SK-N-MC (cell line): ENCODE results near the gene SLC16A4.
A peak's percentile ranks its signal among the peaks of the same experiment; 100 is the strongest.

ENCODE experiments used
- DNase-seq: peaks from one replicate; pipeline ENCODE4 v3.0.0-alpha.2; 2011; ENCODE audit warnings: low read depth, low spot score
- H3K27ac ChIP-seq: fragments of 200-600 bp; sonication (generic); 2 replicates; pipeline ENCODE4 v1.5.1; 2016; ENCODE audit warnings: mixed run types
- H3K36me3 ChIP-seq: fragments of 200-600 bp; sonication (generic); 2 replicates; pipeline ENCODE4 v1.6.1; 2017; ENCODE audit warnings: antibody characterized with exemption, low read length, mixed read lengths; ENCODE audit not compliant: insufficient read depth
- H3K4me3 ChIP-seq: fragments of 200-600 bp; sonication (generic); 2 replicates; pipeline ENCODE4 v1.5.1; 2016
- H3K9ac ChIP-seq: fragments of 200-600 bp; sonication (generic); 2 replicates; pipeline ENCODE4 v1.8.0; 2017; ENCODE audit warnings: mixed run types, mixed read lengths; ENCODE audit not compliant: insufficient read length
- H3K9me3 ChIP-seq: fragments of 200-600 bp; sonication (generic); 2 replicates; pipeline ENCODE4 v1.6.1; 2017; ENCODE audit warnings: low read depth, mild to moderate bottlenecking, antibody characterized with exemption, low read length, moderate library complexity, mixed read lengths
- EZH2 ChIP-seq: fragments of 200-600 bp; sonication (generic); IDR thresholded peaks from one replicate; pipeline ENCODE4 v1.6.1; 2017; ENCODE audit warnings: antibody characterized with exemption
- FOXP2 ChIP-seq: optimal IDR thresholded peaks from 2 replicates; pipeline ENCODE3; 2011; ENCODE audit warnings: mild to moderate bottlenecking, moderate library complexity; ENCODE audit not compliant: insufficient read depth; ENCODE audit errors: extremely low read length, control extremely low read depth
- POLR2AphosphoS5 ChIP-seq: IDR thresholded peaks from 2 replicates; pipeline ENCODE4 v1.6.1; 2012; ENCODE audit warnings: mild to moderate bottlenecking, low read depth, low read length, borderline replicate concordance

Gene SLC16A4

DNA sequence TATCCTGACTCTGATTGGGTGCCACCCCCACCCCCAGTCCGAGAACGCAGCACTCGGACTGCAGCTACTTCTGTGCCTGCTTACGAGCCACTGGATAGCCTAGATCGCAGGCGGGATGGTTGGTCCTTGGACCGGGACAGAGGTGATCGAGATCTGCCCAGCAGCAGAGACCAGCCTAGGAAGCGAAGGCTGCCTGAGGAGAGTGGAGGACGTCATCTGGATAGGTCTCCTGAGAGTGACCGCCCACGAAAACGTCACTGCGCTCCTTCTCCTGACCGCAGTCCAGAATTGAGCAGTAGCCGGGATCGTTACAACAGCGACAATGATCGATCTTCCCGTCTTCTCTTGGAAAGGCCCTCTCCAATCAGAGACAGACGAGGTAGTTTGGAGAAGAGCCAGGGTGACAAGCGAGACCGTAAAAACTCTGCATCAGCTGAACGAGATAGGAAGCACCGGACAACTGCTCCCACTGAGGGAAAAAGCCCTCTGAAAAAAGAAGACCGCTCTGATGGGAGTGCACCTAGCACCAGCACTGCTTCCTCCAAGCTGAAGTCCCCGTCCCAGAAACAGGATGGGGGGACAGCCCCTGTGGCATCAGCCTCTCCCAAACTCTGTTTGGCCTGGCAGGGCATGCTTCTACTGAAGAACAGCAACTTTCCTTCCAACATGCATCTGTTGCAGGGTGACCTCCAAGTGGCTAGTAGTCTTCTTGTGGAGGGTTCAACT lies 49.5 kb downstream of the SLC16A4 start:
- TF ChIP-seq FOXP2 (no peak), POLR2AphosphoS5 (no peak), EZH2 (no peak)
- Histone ChIP-seq H3K9ac (peak overlapping the region; percentile 98), H3K27ac (no peak overlapping the region), H3K4me3 (peak overlapping the region; percentile 96), H3K36me3 (peaks cover 59% of the 10 kb centered on the region), H3K9me3 (no peaks in the 10 kb centered on the region)
- no peak for DNase-seq

DNA sequence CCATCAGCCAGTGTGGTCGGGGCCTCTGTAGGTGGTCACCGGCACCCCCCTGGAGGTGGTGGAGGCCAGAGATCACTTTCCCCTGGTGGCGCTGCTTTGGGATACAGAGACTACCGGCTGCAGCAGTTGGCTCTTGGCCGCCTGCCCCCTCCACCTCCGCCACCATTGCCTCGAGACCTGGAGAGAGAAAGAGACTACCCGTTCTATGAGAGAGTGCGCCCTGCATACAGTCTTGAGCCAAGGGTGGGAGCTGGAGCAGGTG lies 50.7 kb downstream of the SLC16A4 start:
- no peak for TF ChIP-seq EZH2
- no peak for TF ChIP-seq POLR2AphosphoS5
- no peak for TF ChIP-seq FOXP2
- no peak for DNase-seq
- Histone ChIP-seq H3K36me3 (peaks cover 52% of the 10 kb centered on the region), H3K27ac (no peak overlapping the region), H3K9me3 (peaks cover 4% of the 10 kb centered on the region; the same call in 1 of the 2 replicates), H3K4me3 (peak overlapping the region; percentile 96), H3K9ac (peak overlapping the region; percentile 98)

DNA sequence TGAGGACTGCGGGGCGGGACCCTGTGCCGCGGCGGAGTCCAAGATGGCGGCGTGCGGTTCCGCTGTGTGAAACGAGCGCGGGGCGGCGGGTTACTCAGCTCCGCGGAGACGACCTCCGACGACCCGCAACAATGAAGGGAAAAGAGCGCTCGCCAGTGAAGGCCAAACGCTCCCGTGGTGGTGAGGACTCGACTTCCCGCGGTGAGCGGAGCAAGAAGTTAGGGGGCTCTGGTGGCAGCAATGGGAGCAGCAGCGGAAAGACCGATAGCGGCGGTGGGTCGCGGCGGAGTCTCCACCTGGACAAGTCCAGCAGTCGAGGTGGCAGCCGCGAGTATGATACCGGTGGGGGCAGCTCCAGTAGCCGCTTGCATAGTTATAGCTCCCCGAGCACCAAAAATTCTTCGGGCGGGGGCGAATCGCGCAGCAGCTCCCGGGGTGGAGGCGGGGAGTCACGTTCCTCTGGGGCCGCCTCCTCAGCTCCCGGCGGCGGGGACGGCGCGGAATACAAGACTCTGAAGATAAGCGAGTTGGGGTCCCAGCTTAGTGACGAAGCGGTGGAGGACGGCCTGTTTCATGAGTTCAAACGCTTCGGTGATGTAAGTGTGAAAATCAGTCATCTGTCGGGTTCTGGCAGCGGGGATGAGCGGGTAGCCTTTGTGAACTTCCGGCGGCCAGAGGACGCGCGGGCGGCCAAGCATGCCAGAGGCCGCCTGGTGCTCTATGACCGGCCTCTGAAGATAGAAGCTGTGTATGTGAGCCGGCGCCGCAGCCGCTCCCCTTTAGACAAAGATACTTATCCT lies 51.2 kb downstream of the SLC16A4 start:
- Histone ChIP-seq H3K9me3 (peaks cover 4% of the 10 kb centered on the region; the same call in 1 of the 2 replicates), H3K9ac (peak overlapping the region; percentile 98), H3K27ac (peak overlapping the region; percentile 91), H3K4me3 (peak overlapping the region; percentile 96), H3K36me3 (peaks cover 46% of the 10 kb centered on the region)
- TF ChIP-seq FOXP2 (no peak), POLR2AphosphoS5 (peak; percentile 90)
- no peak for DNase-seq

DNA sequence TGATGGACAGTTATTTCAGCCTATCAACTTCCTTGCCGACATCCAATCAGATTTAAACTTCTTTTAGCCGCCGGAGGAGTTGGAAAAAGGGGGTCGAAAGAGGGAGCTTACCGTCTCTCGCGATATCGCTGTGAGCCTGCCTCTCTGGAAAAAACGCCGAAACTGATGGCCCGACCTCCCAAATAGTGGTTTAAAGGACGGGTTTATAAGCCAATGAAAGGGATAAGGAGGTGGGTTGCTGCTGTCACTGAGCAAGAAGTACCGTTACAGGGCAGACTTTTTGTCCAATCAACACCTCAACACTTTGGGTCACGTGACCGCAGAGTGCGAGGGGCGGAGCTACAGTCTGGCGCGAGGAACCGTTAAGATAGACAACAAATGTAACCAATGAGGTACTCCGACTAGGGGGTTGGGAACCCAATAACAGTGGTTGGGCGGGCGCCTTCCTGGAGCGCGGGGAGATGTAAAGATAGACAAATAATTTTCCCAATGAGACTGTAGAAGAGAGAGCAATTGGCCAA lies 51.9 kb downstream of the SLC16A4 start, which contains the start of gene RBM15:
RBM15 (plus strand) TSS at position 492 of the 521 bp plus-strand sequence; CDS start at position 521, 29 bp downstream.
- Histone ChIP-seq H3K4me3 (peak within 1 kb of the TSS; percentile 96), H3K36me3 (peaks cover 40% of the 10 kb centered on the region), H3K27ac (peak within 1 kb of the TSS; percentile 95), H3K9me3 (peaks cover 4% of the 10 kb centered on the region; the same call in 1 of the 2 replicates), H3K9ac (peak within 1 kb of the TSS; percentile 98)
- TF ChIP-seq FOXP2 (no peak), POLR2AphosphoS5 (no peak)
- peak; percentile 100 for DNase-seq

DNA sequence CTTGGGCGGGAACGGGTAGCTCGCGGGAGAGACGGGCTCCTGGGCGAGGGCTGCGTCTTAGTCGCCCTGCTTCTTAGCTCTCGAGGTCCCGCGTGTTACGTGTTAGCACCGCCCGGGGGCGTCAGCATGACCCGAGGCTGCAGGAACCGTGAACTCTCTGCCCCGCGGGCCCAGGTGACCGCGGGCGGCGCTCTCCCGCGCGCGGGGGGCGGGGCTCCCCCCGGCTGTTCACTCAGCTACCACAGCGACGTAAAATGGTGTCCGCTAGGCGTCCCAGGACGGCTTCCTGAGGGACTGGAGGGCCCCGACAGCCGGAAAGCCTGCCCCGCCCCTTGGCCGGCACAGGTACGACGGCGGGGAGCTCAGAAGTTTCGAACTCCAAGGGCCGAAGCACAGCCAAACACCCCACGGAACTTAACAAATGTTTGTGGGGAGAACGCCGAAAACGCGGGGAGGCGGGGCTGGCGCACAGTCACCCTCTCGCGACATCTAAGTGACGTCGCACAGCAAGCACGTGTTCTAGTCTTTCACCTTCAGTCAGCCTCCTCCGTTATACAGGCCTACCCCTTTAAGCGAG lies 52.4 kb downstream of the SLC16A4 start:
- H3K9ac ChIP-seq = peak overlapping the region; percentile 88
- peak overlapping the region; percentile 95 for H3K27ac ChIP-seq
- H3K4me3 ChIP-seq = peak overlapping the region; percentile 96
- TF ChIP-seq FOXP2 (peak; percentile 3), EZH2 (no peak), POLR2AphosphoS5 (peak; percentile 79)
- H3K9me3 ChIP-seq = peaks cover 4% of the 10 kb centered on the region; the same call in 1 of the 2 replicates
- no peak for DNase-seq
- peaks cover 34% of the 10 kb centered on the region for H3K36me3 ChIP-seq

DNA sequence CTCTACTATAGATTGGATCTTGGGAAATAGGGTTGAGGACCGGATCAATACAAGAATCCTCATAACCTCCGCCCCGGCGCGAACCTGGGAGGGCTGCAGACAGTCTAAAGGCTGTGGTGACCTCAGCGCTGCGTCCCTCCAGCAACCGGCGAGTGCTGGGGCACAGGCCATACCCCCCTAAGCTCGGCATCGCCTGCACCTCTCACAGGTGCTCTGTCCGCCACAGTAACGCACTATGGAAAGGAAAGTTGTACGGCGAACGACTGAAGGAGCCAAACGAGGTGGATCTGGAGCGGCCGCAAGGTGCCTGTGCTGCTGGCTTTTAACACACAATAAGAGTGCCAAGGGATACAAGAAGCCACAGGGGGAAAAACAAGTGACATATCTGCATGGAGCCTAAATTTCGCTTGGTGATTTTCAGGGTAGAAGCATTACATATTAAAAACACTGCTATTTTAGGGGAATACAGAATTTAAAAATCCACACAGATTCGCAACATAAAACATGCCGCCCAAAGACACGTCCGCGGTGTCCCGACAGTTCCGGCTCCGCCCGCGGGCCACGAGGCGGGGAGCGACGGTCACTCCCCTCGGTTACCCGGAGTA lies 53.0 kb downstream of the SLC16A4 start:
- Histone ChIP-seq H3K4me3 (peak overlapping the region; percentile 96), H3K27ac (peak overlapping the region; percentile 95), H3K9ac (peak overlapping the region; percentile 88), H3K36me3 (peaks cover 28% of the 10 kb centered on the region), H3K9me3 (peaks cover 4% of the 10 kb centered on the region; the same call in 1 of the 2 replicates)
- DNase-seq = no peak
- TF ChIP-seq POLR2AphosphoS5 = no peak
- TF ChIP-seq EZH2 = no peak
- no peak for TF ChIP-seq FOXP2

DNA sequence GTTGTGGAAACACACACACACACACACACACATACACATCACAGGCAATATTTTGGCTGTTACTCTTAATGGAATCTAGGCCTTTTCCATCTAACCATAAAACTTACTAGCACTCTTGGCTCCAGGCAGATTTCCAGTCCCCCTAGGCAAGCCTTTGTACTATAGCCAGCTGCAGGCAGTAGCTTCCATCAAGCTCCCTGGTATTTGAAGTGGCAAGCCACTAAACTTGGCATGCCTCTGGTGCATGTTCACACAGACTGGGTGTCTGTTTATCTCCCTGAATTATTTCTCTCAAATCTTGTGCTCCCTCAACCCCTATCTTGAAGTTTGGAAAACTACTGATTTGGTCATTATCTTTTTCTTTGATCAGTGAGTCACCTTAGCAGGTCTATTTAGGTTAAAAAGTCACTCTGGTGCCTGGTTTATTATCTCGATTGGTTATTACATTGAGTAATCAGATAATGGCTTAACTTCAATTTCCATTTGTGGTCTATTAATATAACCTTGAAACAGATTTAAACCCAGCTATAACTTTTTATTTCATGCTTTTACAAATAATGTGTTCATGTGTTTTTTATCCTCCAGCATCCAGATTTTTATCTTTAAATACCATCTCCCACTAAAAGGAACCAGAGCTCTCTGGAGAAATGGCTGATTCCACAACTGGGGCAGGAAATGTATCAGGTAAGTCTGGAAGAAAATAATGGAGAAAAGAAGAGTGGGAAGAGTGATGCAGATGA lies 54.4 kb downstream of the SLC16A4 start:
- Histone ChIP-seq H3K9me3 (peaks cover 4% of the 10 kb centered on the region; the same call in 1 of the 2 replicates), H3K4me3 (peak overlapping the region; percentile 46), H3K36me3 (peaks cover 15% of the 10 kb centered on the region), H3K27ac (peak overlapping the region; percentile 75), H3K9ac (peak overlapping the region; percentile 88)
- TF ChIP-seq FOXP2 = no peak
- no peak for TF ChIP-seq EZH2
- no peak; the same call in 1 of the 2 replicates for TF ChIP-seq POLR2AphosphoS5
- no peak for DNase-seq

DNA sequence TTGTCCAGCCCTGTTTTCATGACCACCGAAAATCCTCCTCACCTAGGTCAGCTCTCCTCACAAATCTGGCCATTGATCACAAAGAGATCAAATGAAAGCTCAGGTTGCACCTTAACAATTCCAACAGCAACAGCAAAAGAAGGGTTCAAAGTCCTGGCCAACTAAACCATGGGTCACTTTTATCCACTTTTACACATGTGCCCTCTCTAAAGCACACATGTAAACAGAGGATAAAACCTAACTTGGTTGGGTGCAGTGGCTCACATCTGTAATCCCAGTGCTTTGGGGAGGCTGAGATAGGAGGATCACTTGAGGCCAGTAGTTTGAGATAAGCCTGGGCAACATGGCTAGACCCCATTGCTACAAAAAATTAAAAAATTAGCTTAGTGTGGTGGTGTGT lies 55.6 kb downstream of the SLC16A4 start:
- Histone ChIP-seq H3K27ac (no peak overlapping the region), H3K9me3 (peaks cover 4% of the 10 kb centered on the region; the same call in 1 of the 2 replicates), H3K4me3 (no peak overlapping the region), H3K9ac (no peak overlapping the region), H3K36me3 (peaks cover 3% of the 10 kb centered on the region)
- DNase-seq = no peak
- TF ChIP-seq EZH2 (no peak), POLR2AphosphoS5 (no peak), FOXP2 (no peak)
